ENCODE results near the gene SMOC1. TPM values are rescaled to one million over a fixed set of nuclear protein-coding genes. Genes with fewer than 3 reads are reported as not detected.

SMOC1 gene
- total RNA-seq, 1 donor from 2014 or later = not detected

DNA sequence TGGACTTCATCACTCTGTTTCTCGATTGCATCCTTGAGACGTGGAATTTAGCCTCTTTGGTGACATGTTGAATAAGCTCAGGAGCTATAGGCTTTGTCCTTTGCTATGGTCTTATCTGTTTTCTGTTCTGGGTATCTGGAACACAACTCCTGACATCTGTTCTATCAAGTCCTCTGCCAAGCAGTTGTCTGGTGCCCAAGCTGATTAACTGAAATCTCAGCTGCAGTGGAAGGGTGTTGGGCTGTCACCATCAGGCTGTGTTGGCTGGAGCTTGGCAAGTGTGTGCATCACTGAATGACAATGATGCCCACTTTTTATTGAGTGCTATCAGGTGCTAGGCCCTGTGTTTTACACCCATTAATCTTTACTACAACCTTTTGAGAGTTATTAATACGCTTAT lies 77.8 kb downstream of the SMOC1 start:
- intact Hi-C loops (cut with micrococcal nuclease) = no loop called here
- TF ChIP-seq, protein P1, sequence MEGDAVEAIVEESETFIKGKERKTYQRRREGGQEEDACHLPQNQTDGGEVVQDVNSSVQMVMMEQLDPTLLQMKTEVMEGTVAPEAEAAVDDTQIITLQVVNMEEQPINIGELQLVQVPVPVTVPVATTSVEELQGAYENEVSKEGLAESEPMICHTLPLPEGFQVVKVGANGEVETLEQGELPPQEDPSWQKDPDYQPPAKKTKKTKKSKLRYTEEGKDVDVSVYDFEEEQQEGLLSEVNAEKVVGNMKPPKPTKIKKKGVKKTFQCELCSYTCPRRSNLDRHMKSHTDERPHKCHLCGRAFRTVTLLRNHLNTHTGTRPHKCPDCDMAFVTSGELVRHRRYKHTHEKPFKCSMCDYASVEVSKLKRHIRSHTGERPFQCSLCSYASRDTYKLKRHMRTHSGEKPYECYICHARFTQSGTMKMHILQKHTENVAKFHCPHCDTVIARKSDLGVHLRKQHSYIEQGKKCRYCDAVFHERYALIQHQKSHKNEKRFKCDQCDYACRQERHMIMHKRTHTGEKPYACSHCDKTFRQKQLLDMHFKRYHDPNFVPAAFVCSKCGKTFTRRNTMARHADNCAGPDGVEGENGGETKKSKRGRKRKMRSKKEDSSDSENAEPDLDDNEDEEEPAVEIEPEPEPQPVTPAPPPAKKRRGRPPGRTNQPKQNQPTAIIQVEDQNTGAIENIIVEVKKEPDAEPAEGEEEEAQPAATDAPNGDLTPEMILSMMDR (IDR thresholded peaks at IDR 0.05) = no peak

DNA sequence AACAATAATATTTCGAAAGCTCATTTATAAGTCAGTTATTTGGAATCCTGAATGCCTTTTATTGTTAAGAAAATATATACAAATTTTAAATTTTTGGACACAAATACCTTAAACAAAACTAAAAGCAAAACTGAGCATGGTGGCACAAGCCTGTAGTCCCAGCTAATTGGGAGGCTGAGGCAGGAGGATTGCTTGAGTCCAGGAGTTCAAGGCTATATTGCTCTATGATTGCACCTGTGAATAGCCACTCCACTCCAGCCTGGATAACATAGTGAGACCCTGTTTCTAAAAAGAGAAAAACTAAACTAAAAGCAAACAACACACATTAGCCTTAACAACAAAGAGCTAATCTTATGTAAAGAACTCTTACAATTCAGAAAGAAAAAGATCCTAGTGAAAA lies 78.8 kb downstream of the SMOC1 start:
- Mint-ChIP-seq H3K27me3 (peaks cover 23% of the 10 kb centered on the region), H3K4me1 (no peaks in the 10 kb centered on the region), H3K36me3 (ENCODE audit: low read depth) (no peaks in the 10 kb centered on the region), H3K27ac (no peak overlapping the region), H3K9me3 (no peaks in the 10 kb centered on the region), H3K4me3 (no peak overlapping the region)
- POLR2A ChIA-PET = no interaction called here
- TF ChIP-seq, protein P1 (IDR thresholded peaks at IDR 0.05) = no peak
- intact Hi-C loops (cut with micrococcal nuclease) = no loop called here
- ATAC-seq (ENCODE audit: low read depth) = no peak
- DNase-seq = no peak
- CTCF ChIA-PET = no interaction called here

More for the DNA sequence above, 77.8 kb downstream of the SMOC1 start:
- H3K27ac Mint-ChIP-seq = no peak overlapping the region
- POLR2A ChIA-PET = no interaction called here
- H3K4me3 Mint-ChIP-seq = no peak overlapping the region
- H3K4me1 Mint-ChIP-seq = no peaks in the 10 kb centered on the region
- ATAC-seq (ENCODE audit: low read depth) (no peak), DNase-seq (no peak)
- H3K9me3 Mint-ChIP-seq = no peaks in the 10 kb centered on the region
- CTCF ChIA-PET = no interaction called here
- H3K36me3 Mint-ChIP-seq (ENCODE audit: low read depth) = no peaks in the 10 kb centered on the region
- H3K27me3 Mint-ChIP-seq = peaks cover 20% of the 10 kb centered on the region

GRCh38 chr14:69959136-69959535 lies 79.9 kb downstream of the SMOC1 start:
- Mint-ChIP-seq H3K27me3 (peaks cover 25% of the 10 kb centered on the region), H3K4me3 (no peak overlapping the region), H3K27ac (no peak overlapping the region), H3K36me3 (ENCODE audit: low read depth) (no peaks in the 10 kb centered on the region), H3K4me1 (no peaks in the 10 kb centered on the region), H3K9me3 (no peaks in the 10 kb centered on the region)
- POLR2A ChIA-PET = no interaction called here
- ATAC-seq (ENCODE audit: low read depth) (no peak), DNase-seq (no peak)
- TF ChIP-seq, protein P1 (IDR thresholded peaks at IDR 0.05) = no peak
- CTCF ChIA-PET = no interaction called here
- intact Hi-C loops (cut with micrococcal nuclease) = no loop called here

- no peak for DNase-seq
- Mint-ChIP-seq H3K27ac (no peak overlapping the region), H3K9me3 (no peaks in the 10 kb centered on the region), H3K36me3 (ENCODE audit: low read depth) (no peaks in the 10 kb centered on the region), H3K4me3 (no peak overlapping the region), H3K27me3 (peaks cover 18% of the 10 kb centered on the region), H3K4me1 (no peaks in the 10 kb centered on the region)
- ChIA-PET POLR2A (no interaction called here), CTCF (no interaction called here)
- TF ChIP-seq, protein P1 (IDR thresholded peaks at IDR 0.05) = no peak
- intact Hi-C loops (cut with micrococcal nuclease) = no loop called here
- ATAC-seq (ENCODE audit: low read depth) = no peak
Measured at GRCh38 chr14:69960296-69960695, 81.1 kb downstream of the SMOC1 start.

DNA sequence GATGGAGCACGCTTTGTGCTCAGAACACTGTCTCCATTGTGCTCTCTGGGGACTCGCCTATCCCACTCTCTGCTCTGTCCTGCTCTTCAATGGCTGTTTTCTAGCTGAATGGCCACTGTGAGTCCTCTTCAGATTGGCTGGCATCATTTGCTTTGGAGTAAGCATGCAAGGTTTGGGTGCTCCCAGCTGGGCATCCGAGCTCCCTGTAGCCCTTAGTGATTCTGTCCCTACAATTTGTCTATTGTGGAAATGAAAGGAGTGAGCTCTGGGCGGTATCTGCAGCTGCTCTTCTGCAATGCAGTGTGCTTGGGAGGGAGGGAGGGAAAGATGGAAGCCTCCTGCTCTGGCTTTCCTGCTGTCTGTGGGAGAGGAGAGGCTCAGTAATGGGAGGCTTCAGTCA lies 84.8 kb downstream of the SMOC1 start:
- Mint-ChIP-seq H3K4me1 (no peaks in the 10 kb centered on the region), H3K27me3 (peaks cover 11% of the 10 kb centered on the region), H3K4me3 (no peak overlapping the region), H3K36me3 (ENCODE audit: low read depth) (no peaks in the 10 kb centered on the region), H3K9me3 (no peaks in the 10 kb centered on the region), H3K27ac (no peak overlapping the region)
- ChIA-PET CTCF (no interaction called here), POLR2A (no interaction called here)
- TF ChIP-seq, protein P1 (IDR thresholded peaks at IDR 0.05) = no peak
- DNase-seq = no peak
- ATAC-seq (ENCODE audit: low read depth) = no peak
- intact Hi-C loops (cut with micrococcal nuclease) = no loop called here

Measured in activated B cell treated with CpG ODN at 0.5 μM for 24 hours (primary cell).